GM12878 (cell line): ENCODE data around the gene MAN2A2. TPM values are rescaled to one million over a fixed set of nuclear protein-coding genes. Genes with fewer than 3 reads are reported as not detected.

ENCODE experiments used
- ATAC-seq: fragments of 200-7000 bp; cut with Tn5 transposase; 3 replicates; pipeline ENCODE4 v1.9.1; 2020; ENCODE audit warnings: mild to moderate bottlenecking, moderate library complexity
- BruUV-seq: library from RNA; stranded (reverse); fragments of 400-500 nt; replicated peaks from 2 replicates; lab custom pipeline; 2021; lab: Mats Ljungman, UMichigan
- CTCF ChIA-PET: fragments of 300-600 bp; sonication (Branson Sonifier 250); formaldehyde crosslinking; extraction: SDS; loops from one replicate; lab custom pipeline; 2021; ENCODE audit warnings: inconsistent platforms; lab: Yijun Ruan, JAX
- POLR2A ChIA-PET: fragments of 350-600 bp; formaldehyde crosslinking; extraction: SDS; loops from one replicate; lab custom pipeline; 2021; ENCODE audit warnings: inconsistent platforms; lab: Charles Lee
- RAD21 ChIA-PET: fragments of 300-600 bp; sonication (Branson Sonifier 250); formaldehyde crosslinking; loops from one replicate; lab custom pipeline; 2023; ENCODE audit warnings: antibody characterized with exemption; ENCODE audit not compliant: unreplicated experiment; lab: Charles Lee
- SMC1A ChIA-PET: fragments of 300-600 bp; sonication (Branson Sonifier 250); formaldehyde crosslinking; loops from one replicate; lab custom pipeline; 2023; ENCODE audit not compliant: unreplicated experiment, uncharacterized antibody; lab: Charles Lee
- DNase-seq: peaks from one replicate; pipeline ENCODE4 v3.0.0-alpha.2; 2011; ENCODE audit warnings: low read depth, low spot score
- FAIRE-seq: peaks from 3 replicates; lab custom pipeline; 2011; peaks lifted over from hg19 to GRCh38; lab: Jason Lieb, UNC
- H2AFZ ChIP-seq: 2 replicates; pipeline ENCODE4 v1.6.0; 2011; ENCODE audit warnings: low read depth, low read length, control low read depth; ENCODE audit not compliant: control insufficient read depth
- H3K27ac ChIP-seq: 2 replicates; pipeline ENCODE4 v1.5.1; 2011; ENCODE audit warnings: control low read depth; ENCODE audit not compliant: control insufficient read depth, insufficient read depth
- H3K27me3 ChIP-seq, 2 experiments: replicated peaks in 1 of 2; 2 replicates each; pipeline versions ENCODE4 v1.6.0 to v1.6.1; 2011; ENCODE audit warnings: low read length in 1 of 2; ENCODE audit not compliant: control insufficient read depth in 2 of 2, insufficient read depth in 2 of 2
- H3K36me3 ChIP-seq, 2 experiments: 2 replicates each; pipeline ENCODE4 v1.5.1; 2011; ENCODE audit warnings: low read length in 1 of 2; ENCODE audit not compliant: control insufficient read depth in 2 of 2, insufficient read depth in 2 of 2
- H3K4me1 ChIP-seq: 2 replicates; pipeline ENCODE4 v1.6.1; 2011; ENCODE audit warnings: mild to moderate bottlenecking, low read length, moderate library complexity, mixed read lengths; ENCODE audit not compliant: control insufficient read depth, insufficient read depth
- H3K4me2 ChIP-seq: 2 replicates; pipeline ENCODE4 v1.6.0; 2011; ENCODE audit warnings: control low read depth; ENCODE audit not compliant: control insufficient read depth, insufficient read depth
- H3K4me3 ChIP-seq: fragments of 200-600 bp; sonication (generic); 2 replicates; pipeline ENCODE4 v1.5.1; 2016
- H3K79me2 ChIP-seq: 2 replicates; pipeline ENCODE4 v1.6.0; 2011; ENCODE audit warnings: low read length; ENCODE audit not compliant: control insufficient read depth, insufficient read depth
- H3K9ac ChIP-seq: 2 replicates; pipeline ENCODE4 v1.8.0; 2011; ENCODE audit warnings: low read length, control low read depth, mixed read lengths; ENCODE audit not compliant: control insufficient read depth, insufficient read depth
- H3K9me3 ChIP-seq: replicated peaks from 3 replicates; pipeline ENCODE4 v1.5.1; 2011; ENCODE audit warnings: mild to moderate bottlenecking, low read length; ENCODE audit not compliant: control insufficient read depth, insufficient read depth
- H4K20me1 ChIP-seq: 2 replicates; pipeline ENCODE4 v1.6.0; 2011; ENCODE audit not compliant: control insufficient read depth, insufficient read depth
- BHLHE40 ChIP-seq, 2 experiments: fragments of 450-650 bp in 1 of 2; IDR thresholded peaks; 2 replicates each; pipeline ENCODE4 v1.6.1; 2011 to 2017; ENCODE audit warnings: low read depth in 2 of 2, borderline replicate concordance in 1 of 2, improper control_type of control experiment in 1 of 2, low read length in 1 of 2, mild to moderate bottlenecking in 1 of 2
- CHD1 ChIP-seq: IDR thresholded peaks from 2 replicates; pipeline ENCODE4 v1.6.1; 2012; ENCODE audit warnings: low read depth, low read length, improper control_type of control experiment
- ESRRA ChIP-seq: IDR thresholded peaks from 2 replicates; pipeline ENCODE4 v1.6.1; 2012; ENCODE audit warnings: mild to moderate bottlenecking, low read length, improper control_type of control experiment
- FOXK2 ChIP-seq: fragments of 450-650 bp; IDR thresholded peaks from 2 replicates; pipeline ENCODE4 v1.6.1; 2017; ENCODE audit warnings: mild to moderate bottlenecking, moderate library complexity
- KAT2A ChIP-seq: conservative IDR thresholded peaks from 2 replicates; pipeline ENCODE4 v1.6.1; 2011; ENCODE audit warnings: low read depth, low read length; ENCODE audit not compliant: control insufficient read depth
- MLLT1 ChIP-seq: fragments of 450-650 bp; IDR thresholded peaks from 2 replicates; pipeline ENCODE4 v1.6.1; 2016; ENCODE audit warnings: mild to moderate bottlenecking
- NRF1 ChIP-seq: conservative IDR thresholded peaks from 2 replicates; pipeline ENCODE4 v1.6.1; 2011; ENCODE audit warnings: mild to moderate bottlenecking, low read depth, low read length, improper control_type of control experiment
- POLR2A ChIP-seq: IDR thresholded peaks from 2 replicates; pipeline ENCODE4 v1.6.1; 2011; ENCODE audit warnings: low read depth, mild to moderate bottlenecking, low read length
- SUZ12 ChIP-seq: fragments of 200-600 bp; sonication (generic); IDR thresholded peaks from one replicate; pipeline ENCODE4 v1.6.1; 2018; ENCODE audit warnings: antibody characterized with exemption, mild to moderate bottlenecking; ENCODE audit not compliant: unreplicated experiment
- ZBTB11 ChIP-seq: fragments of 450-650 bp; formaldehyde crosslinking; IDR thresholded peaks from 2 replicates; pipeline ENCODE4 v1.5.0; 2022; ENCODE audit warnings: mild to moderate bottlenecking, missing genetic modification characterization
- ZNF274 ChIP-seq: IDR thresholded peaks from one replicate; pipeline ENCODE4 v1.8.0; 2011; ENCODE audit not compliant: insufficient read length, insufficient read depth
- ZNF592 ChIP-seq: fragments of 450-650 bp; IDR thresholded peaks from 2 replicates; pipeline ENCODE4 v1.6.1; 2017; ENCODE audit warnings: mild to moderate bottlenecking, moderate library complexity
- WGBS: methylation state at CpG from one replicate; pipeline ENCODE4 v1.1.6; 2016; ENCODE audit warnings: low lambda C conversion rate; ENCODE audit not compliant: insufficient replicate concordance, insufficient coverage; ENCODE audit errors: missing lambda C conversion rate; 5-methylcytosine and 5-hydroxymethylcytosine counted together
- in situ Hi-C: fragments of 300-500 bp; cut with MboI; formaldehyde crosslinking; loops from 9 replicates; pipeline ENCODE4 v1.14.3; 2018; ENCODE audit warnings: mixed read lengths
- intact Hi-C: fragments of 100-400 bp; cut with micrococcal nuclease; formaldehyde crosslinking; loops from one replicate; pipeline ENCODE4 v1.14.2; 2022; ENCODE audit not compliant: unreplicated experiment
- polyA plus RNA-seq, 11 experiments: library from polyadenylated mRNA; depleted of rRNA in 4 of 11; unstranded in 6 of 11; stranded (reverse) in 5 of 11; fragments of >200 nt; fragmentation: Nextera tagmentation in 4 of 11; fragmentation: Illumina TruSeq in 1 of 11; extraction: Ambion mirVana in 4 of 11; extraction: Trizol in 1 of 11; gene quantifications; 1 replicate in 1 of 11; 2 replicates in 10 of 11; pipeline versions ENCODE4 v1.2.1 to v1.2.3, GENCODE V29; 2011 to 2016; ENCODE audit warnings: inconsistent platforms in 2 of 11, missing spikeins in 2 of 11, low read depth in 1 of 11
- total RNA-seq, 4 experiments: library from RNA; depleted of rRNA in 3 of 4; stranded (reverse); fragments of >200 nt in 3 of 4; fragmentation: Illumina TruSeq in 1 of 4; extraction: Trizol in 1 of 4; gene quantifications; 2 replicates each; pipeline versions ENCODE4 v1.2.1 to v1.2.3, GENCODE V29; 2013 to 2021

The MAN2A2 gene
- total and polyA plus RNA-seq, 10 of the 15 experiments (the other 5 are each of a cell fraction or from before 2014, with no cell fraction given) = 4.2 to 79.4 (median 23.2) TPM

GRCh38 chr15:90901175-90902039 is 1.7 kb upstream of the MAN2A2 start:
- peak overlapping the region; percentile 54 for H2AFZ ChIP-seq
- no peak for DNase-seq
- H3K4me2 ChIP-seq = peak overlapping the region; percentile 46
- no peak for FAIRE-seq
- peak overlapping the region; percentile 54 for H3K9ac ChIP-seq
- RAD21 ChIA-PET = interaction anchor here (1.1 to 9.2 kb wide), 4 partner anchors 15 to 53 kb away, joined by 3 to 193 read pairs (median 20); partner anchors contain the start of genes HDDC3, RCCD1 and UNC45A
- CTCF ChIA-PET = interaction anchor here (0.7 to 15.1 kb wide), 8 partner anchors 13 to 365 kb away, joined by 3 to 480 read pairs (median 4); partner anchors contain the start of genes HDDC3 and UNC45A
- BruUV-seq = TSS peak; percentile 77
- in situ Hi-C loops (no loop called here), intact Hi-C loops (loop anchor here (1.0 to 2.0 kb wide), 2 partner anchors 21 to 33 kb away; no protein-coding TSS in a partner anchor)
- H3K4me1 ChIP-seq = peaks cover 29% of the 10 kb centered on the region
- 24% methylated on average over 14 of the region's 14 CpGs for WGBS
- H3K27me3 ChIP-seq = no peaks in the 10 kb centered on the region
- peak overlapping the region; percentile 62 for H3K27ac ChIP-seq
- H3K4me3 ChIP-seq = peak overlapping the region; percentile 67
- POLR2A ChIA-PET = interaction anchor here (0.6 to 7.6 kb wide), 6 partner anchors 23 to 245 kb away, joined by 3 to 113 read pairs (median 4); partner anchors contain the start of genes HDDC3 and UNC45A
- no peaks in the 10 kb centered on the region; the same call in 1 of the 2 replicates for H4K20me1 ChIP-seq
- ATAC-seq = 0 out of 3 replicates have a peak, but pooled peaks have one; percentile 5
- H3K79me2 ChIP-seq = peaks cover 18% of the 10 kb centered on the region
- peaks cover 9 to 15% of the 10 kb centered on the region in 2 experiments; a peak in 3 of 4 replicates for H3K36me3 ChIP-seq
- SMC1A ChIA-PET = interaction anchor here (0.6 to 12.3 kb wide), 7 partner anchors 24 to 186 kb away, joined by 3 to 225 read pairs (median 3); partner anchors contain the start of genes HDDC3 and UNC45A
- H3K9me3 ChIP-seq = no peaks in the 10 kb centered on the region
- TF ChIP-seq BHLHE40 (IDR thresholded peaks at IDR 0.05; ENCODE audit: borderline replicate concordance in 1 of 2, low read depth in 2 of 2, low read length in 1 of 2) = no peak
- no peak for TF ChIP-seq ESRRA
- no peak for TF ChIP-seq FOXK2
- no peak for TF ChIP-seq CHD1
- TF ChIP-seq SUZ12 = no peak
- no peak for TF ChIP-seq POLR2A
- no peak for TF ChIP-seq ZNF592
- no peak for TF ChIP-seq NRF1
- TF ChIP-seq KAT2A = no peak
- no peak for TF ChIP-seq ZBTB11 (CRISPR knock-in tag)
- no peak for TF ChIP-seq ZNF274
- TF ChIP-seq MLLT1 = peak; percentile 74; the same call in 1 of the 2 replicates
